Kidney (tissue), 14 donors: ENCODE results near the gene SLC39A1. TPM values are rescaled to one million over a fixed set of nuclear protein-coding genes. Genes with fewer than 3 reads are reported as not detected.

ENCODE experiments used
- DNase-seq, 5 donors: peaks; one replicate each; pipeline ENCODE4 v3.0.0-alpha.2; 2013 to 2020
- FAIRE-seq: peaks from 2 replicates; lab custom pipeline; 2012; peaks lifted over from hg19 to GRCh38; lab: Jason Lieb, UNC
- H3K27ac ChIP-seq, 2 donors: one replicate each; pipeline ENCODE4 v1.7.0; 2013; ENCODE audit warnings: low read depth in 2 of 2, low read length in 2 of 2, inconsistent platforms in 1 of 2
- H3K27me3 ChIP-seq: one replicate; pipeline ENCODE4 v1.7.1; 2013; ENCODE audit warnings: low read length, inconsistent platforms; ENCODE audit not compliant: control insufficient read depth, insufficient read depth
- H3K36me3 ChIP-seq, 3 donors: one replicate each; pipeline versions ENCODE4 v1.7.0 to v1.7.1; 2013; ENCODE audit warnings: low read length in 3 of 3, control low read depth in 1 of 3, inconsistent platforms in 1 of 3; ENCODE audit not compliant: insufficient read depth in 3 of 3, control insufficient read depth in 2 of 3
- H3K4me1 ChIP-seq, 3 donors: one replicate each; pipeline versions ENCODE4 v1.7.0 to v1.7.1; 2013; ENCODE audit warnings: low read length in 3 of 3, inconsistent platforms in 1 of 3, low read depth in 1 of 3; ENCODE audit not compliant: control insufficient read depth in 2 of 3, insufficient read depth in 2 of 3
- H3K4me3 ChIP-seq, 3 donors: one replicate each; pipeline versions ENCODE4 v1.7.0 to v1.8.1; 2013; ENCODE audit warnings: low read length in 3 of 3, control low read depth in 1 of 3, inconsistent platforms in 1 of 3
- H3K9ac ChIP-seq, 3 donors: one replicate each; pipeline versions ENCODE4 v1.7.0 to v1.7.1; 2013; ENCODE audit warnings: low read length in 3 of 3, control low read depth in 1 of 3, inconsistent platforms in 1 of 3
- H3K9me3 ChIP-seq, 3 donors: one replicate each; pipeline versions ENCODE4 v1.7.0 to v1.7.1; 2013; ENCODE audit warnings: low read length in 3 of 3, control low read depth in 1 of 3, inconsistent platforms in 1 of 3; ENCODE audit not compliant: control insufficient read depth in 2 of 3, insufficient read depth in 1 of 3
- CTCF ChIP-seq: IDR thresholded peaks from 3 replicates; pipeline ENCODE4 v1.5.1; 2012; ENCODE audit warnings: mild to moderate bottlenecking, moderate library complexity, borderline replicate concordance; ENCODE audit not compliant: insufficient read depth; ENCODE audit errors: extremely low read depth
- intact Hi-C: fragments of 100-400 bp; cut with DNase I; formaldehyde crosslinking; loops from one replicate; pipeline ENCODE4 v1.11.1; 2022
- polyA plus RNA-seq: library from polyadenylated mRNA; stranded (reverse); fragments of 350-450 nt; fragmentation: Illumina TruSeq; extraction: RNeasy Lipid Tissue Mini Kit (QIAGEN cat#74804); gene quantifications from one replicate; pipeline ENCODE4 v1.2.3, GENCODE V29; 2014; ENCODE audit warnings: low read depth, low replicate concordance; ENCODE audit not compliant: insufficient read depth
- total RNA-seq: library from RNA; stranded (reverse); fragmentation: NEBNext Ultra II Directional; extraction: Animal tissue kit (Norgen Biotek cat#: 25700); gene quantifications from one replicate; pipeline ENCODE4 v1.2.1, GENCODE V29; 2021
- donor health status: control.
- donor health status: control.
- donor health status: control.
- donor health status: control.
- donor health status: control.
- donor health status: DM: yes; HTN: yes; CAD: no.
- donor health status: Normal renal cell carcinoma (clear cell type).

Gene SLC39A1
- total and polyA plus RNA-seq, 2 donors from 2014 or later, result 106 to 125 TPM

GRCh38 chr1:153933430-153933829 is 29.9 kb downstream of the SLC39A1 start:
- H3K4me3 ChIP-seq, result no peak overlapping the region
- FAIRE-seq, result no peak
- no peak for TF ChIP-seq CTCF
- no peaks in the 10 kb centered on the region for H3K9me3 ChIP-seq
- intact Hi-C loops, result no loop called here
- no peaks in the 10 kb centered on the region for H3K27me3 ChIP-seq
- peaks cover 5 to 54% (median 29%) of the 10 kb centered on the region in 3 donors for H3K36me3 ChIP-seq
- no peak overlapping the region for H3K9ac ChIP-seq
- peak in 2 of 5 donors; percentile 32 to 66 for DNase-seq
- peaks cover 0 to 5% (median 0%) of the 10 kb centered on the region in 3 donors for H3K4me1 ChIP-seq
- H3K27ac ChIP-seq, result no peak overlapping the region

GRCh38 chr1:153932156-153933131 is 30.9 kb downstream of the SLC39A1 start:
- H3K4me1 ChIP-seq, result peaks cover 0 to 5% (median 0%) of the 10 kb centered on the region in 3 donors
- intact Hi-C loops, result no loop called here
- H3K36me3 ChIP-seq, result peaks cover 0 to 50% (median 25%) of the 10 kb centered on the region in 3 donors
- no peak overlapping the region for H3K4me3 ChIP-seq
- FAIRE-seq (no peak), DNase-seq (peak in 1 of 5 donors; percentile 57)
- H3K9me3 ChIP-seq, result no peaks in the 10 kb centered on the region
- no peak overlapping the region for H3K9ac ChIP-seq
- H3K27me3 ChIP-seq, result no peaks in the 10 kb centered on the region
- no peak for TF ChIP-seq CTCF
- H3K27ac ChIP-seq, result no peak overlapping the region

GRCh38 chr1:153929981-153930948 is 33.1 kb downstream of the SLC39A1 start:
- no peaks in the 10 kb centered on the region for H3K27me3 ChIP-seq
- peaks cover 0 to 5% (median 0%) of the 10 kb centered on the region in 3 donors for H3K4me1 ChIP-seq
- intact Hi-C loops, result no loop called here
- no peak for TF ChIP-seq CTCF
- DNase-seq (peak in 1 of 5 donors; percentile 39), FAIRE-seq (no peak)
- H3K36me3 ChIP-seq, result peaks cover 0 to 30% (median 7%) of the 10 kb centered on the region in 3 donors
- no peak overlapping the region for H3K9ac ChIP-seq
- no peaks in the 10 kb centered on the region for H3K9me3 ChIP-seq
- H3K4me3 ChIP-seq, result no peak overlapping the region
- no peak overlapping the region for H3K27ac ChIP-seq
